GM13976 (cell line): ENCODE data around the gene EYS.

Experiments used
- DNase-seq: peaks from one replicate; pipeline ENCODE4 v3.0.0; 2012; ENCODE audit warnings: low spot score
- CTCF ChIP-seq: IDR thresholded peaks from 2 replicates; pipeline ENCODE4 v1.5.1; 2012; ENCODE audit warnings: borderline replicate concordance, mild to moderate bottlenecking; ENCODE audit not compliant: insufficient read depth; ENCODE audit errors: extremely low read depth, missing control alignments, control extremely low read depth
- in situ Hi-C: fragments of 300-500 bp; cut with MboI; formaldehyde crosslinking; loops from one replicate; pipeline ENCODE4 v1.12.0; 2022; ENCODE audit warnings: low sequenced_read_pairs, mixed read lengths, inconsistent platforms; ENCODE audit not compliant: unreplicated experiment

The EYS gene

GRCh38 chr6:64522859-64523258, 1184.2 kb downstream of the EYS start:
- in situ Hi-C loops = no loop called here
- no peak for TF ChIP-seq CTCF
- DNase-seq = no peak

- no peak for DNase-seq
- no peak for TF ChIP-seq CTCF
- in situ Hi-C loops = no loop called here
Observed at GRCh38 chr6:64520050-64520449, 1187.0 kb downstream of the EYS start.

GRCh38 chr6:64516393-64516792, 1190.6 kb downstream of the EYS start:
- in situ Hi-C loops = no loop called here
- no peak for DNase-seq
- no peak for TF ChIP-seq CTCF

GRCh38 chr6:64507661-64508060, 1199.4 kb downstream of the EYS start:
- no peak for TF ChIP-seq CTCF
- in situ Hi-C loops = no loop called here
- no peak for DNase-seq

- peak; percentile 31 for TF ChIP-seq CTCF
- in situ Hi-C loops = no loop called here
- peak; percentile 20 for DNase-seq
Observed at GRCh38 chr6:64505312-64505711, 1201.7 kb downstream of the EYS start.

GRCh38 chr6:64504503-64504902, 1202.5 kb downstream of the EYS start:
- DNase-seq = no peak
- no peak for TF ChIP-seq CTCF
- in situ Hi-C loops = no loop called here

GRCh38 chr6:64502801-64503200, 1204.2 kb downstream of the EYS start:
- no peak for TF ChIP-seq CTCF
- no peak for DNase-seq
- in situ Hi-C loops = no loop called here
